ENCODE measurements around the gene PTPRT.

The PTPRT gene

GRCh38 chr20:43022568-43022967 lies 167.1 kb downstream of the PTPRT start:
- no peak overlapping the region for H3K4me3 ChIP-seq (ENCODE audit: low read depth, low read length)
- no peak for TF ChIP-seq CTCF (IDR thresholded peaks at IDR 0.05; ENCODE audit: insufficient read depth, low read depth, low read length, missing control alignments)
- no peak for DNase-seq (ENCODE audit: low read depth)

GRCh38 chr20:43022081-43022480 lies 167.6 kb downstream of the PTPRT start:
- no peak overlapping the region for H3K4me3 ChIP-seq (ENCODE audit: low read depth, low read length)
- TF ChIP-seq CTCF (IDR thresholded peaks at IDR 0.05; ENCODE audit: insufficient read depth, low read depth, low read length, missing control alignments): no peak
- DNase-seq (ENCODE audit: low read depth): no peak

- TF ChIP-seq CTCF (IDR thresholded peaks at IDR 0.05; ENCODE audit: insufficient read depth, low read depth, low read length, missing control alignments): no peak
- no peak overlapping the region for H3K4me3 ChIP-seq (ENCODE audit: low read depth, low read length)
- DNase-seq (ENCODE audit: low read depth): no peak
Measured at GRCh38 chr20:43017241-43018030, 172.3 kb downstream of the PTPRT start.

- DNase-seq (ENCODE audit: low read depth): no peak
- H3K4me3 ChIP-seq (ENCODE audit: low read depth, low read length): no peak overlapping the region
- no peak for TF ChIP-seq CTCF (IDR thresholded peaks at IDR 0.05; ENCODE audit: insufficient read depth, low read depth, low read length, missing control alignments)
Measured at GRCh38 chr20:43016257-43016656, 173.4 kb downstream of the PTPRT start.

- no peak overlapping the region for H3K4me3 ChIP-seq (ENCODE audit: low read depth, low read length)
- TF ChIP-seq CTCF (IDR thresholded peaks at IDR 0.05; ENCODE audit: insufficient read depth, low read depth, low read length, missing control alignments): no peak
- DNase-seq (ENCODE audit: low read depth): no peak
Measured at GRCh38 chr20:43015566-43015965, 174.1 kb downstream of the PTPRT start.

GRCh38 chr20:43014206-43014605 lies 175.5 kb downstream of the PTPRT start:
- no peak overlapping the region for H3K4me3 ChIP-seq (ENCODE audit: low read depth, low read length)
- TF ChIP-seq CTCF (IDR thresholded peaks at IDR 0.05; ENCODE audit: insufficient read depth, low read depth, low read length, missing control alignments): no peak
- DNase-seq (ENCODE audit: low read depth): no peak

GRCh38 chr20:43011491-43011890 lies 178.2 kb downstream of the PTPRT start:
- DNase-seq (ENCODE audit: low read depth): no peak
- TF ChIP-seq CTCF (IDR thresholded peaks at IDR 0.05; ENCODE audit: insufficient read depth, low read depth, low read length, missing control alignments): no peak
- H3K4me3 ChIP-seq (ENCODE audit: low read depth, low read length): no peak overlapping the region
